GM21515 (cell line): Measurements from ENCODE around the gene FYN.

ENCODE experiments used
- ATAC-seq: cut with Tn5 transposase; IDR thresholded peaks from one replicate; pipeline ENCODE4 v1.9.1; 2021; ENCODE audit not compliant: unreplicated experiment

Gene FYN

DNA sequence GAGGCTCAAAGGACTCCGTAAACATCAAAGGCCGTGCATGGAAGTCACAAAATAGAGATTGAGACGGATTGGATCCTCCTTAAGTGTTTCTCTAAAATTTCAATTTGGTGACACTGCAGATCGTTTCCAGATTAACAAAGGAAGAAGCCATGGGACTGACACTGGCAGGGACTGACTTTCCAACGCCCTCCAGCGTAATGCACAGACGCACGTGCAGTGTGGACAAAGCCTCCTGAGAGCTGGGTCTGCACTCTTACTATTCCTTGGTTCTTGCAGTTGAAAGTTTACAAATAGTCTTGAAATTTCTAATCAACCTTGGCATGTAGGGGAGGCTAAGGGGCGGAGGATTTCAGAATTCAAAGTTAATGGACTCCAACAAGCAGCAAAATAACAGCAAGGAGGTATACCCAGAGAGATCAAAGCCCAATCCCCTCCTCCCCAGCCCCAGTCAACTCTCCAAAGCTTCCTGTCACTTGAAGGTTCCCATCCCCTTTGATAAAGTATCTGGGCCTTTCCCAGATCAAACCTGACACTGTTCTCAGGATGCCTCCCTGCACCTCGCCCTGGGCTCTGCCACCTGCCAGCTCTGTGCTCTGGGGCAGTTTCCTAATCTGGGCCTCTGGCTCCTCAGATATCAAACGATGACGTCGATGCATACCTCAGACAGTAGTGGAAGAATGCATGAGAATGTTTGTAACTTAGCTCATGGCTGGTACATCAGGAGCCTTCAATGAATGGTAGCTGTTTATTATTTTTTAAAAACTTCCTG, 161.1 kb downstream of the FYN start:
- no peak for ATAC-seq

DNA sequence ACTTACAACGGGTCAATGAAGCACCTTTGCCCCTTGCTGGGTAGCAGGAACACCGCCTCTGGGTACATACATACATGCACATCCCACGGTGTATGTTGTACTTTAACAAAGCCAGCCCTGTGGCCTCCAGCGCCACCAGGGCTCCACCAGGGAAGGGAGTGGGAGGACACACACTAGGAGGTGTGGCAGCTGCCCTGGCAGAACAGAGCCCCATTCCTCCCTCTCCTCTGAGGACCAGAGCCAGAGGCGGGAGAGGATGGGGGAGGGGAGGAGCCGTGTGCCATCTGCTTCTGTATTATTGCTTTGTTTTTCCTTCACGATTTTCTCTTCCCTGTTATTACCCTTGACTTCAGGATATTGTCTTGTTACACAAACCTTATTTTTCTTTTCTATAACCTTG, 161.8 kb downstream of the FYN start:
- no peak for ATAC-seq

DNA sequence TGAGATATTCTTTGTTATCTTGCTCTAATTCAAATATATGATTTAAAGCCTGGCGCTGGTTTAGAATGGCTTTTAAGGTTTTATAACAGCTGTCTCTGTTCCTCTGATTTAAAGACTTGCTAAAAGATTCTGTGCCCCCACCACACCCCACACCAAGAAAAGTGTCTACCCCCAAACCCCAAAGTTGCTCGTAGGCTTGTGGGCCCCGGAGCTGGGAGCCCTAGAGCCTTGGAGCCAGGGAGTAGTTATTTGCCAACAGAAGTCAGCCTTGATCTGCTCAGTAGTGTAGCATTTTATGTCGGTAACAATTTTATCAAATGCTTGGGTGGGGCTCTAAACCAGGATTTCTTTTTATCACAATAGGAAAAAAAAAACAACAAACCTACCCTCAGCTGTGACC, 162.3 kb downstream of the FYN start:
- ATAC-seq = no peak

DNA sequence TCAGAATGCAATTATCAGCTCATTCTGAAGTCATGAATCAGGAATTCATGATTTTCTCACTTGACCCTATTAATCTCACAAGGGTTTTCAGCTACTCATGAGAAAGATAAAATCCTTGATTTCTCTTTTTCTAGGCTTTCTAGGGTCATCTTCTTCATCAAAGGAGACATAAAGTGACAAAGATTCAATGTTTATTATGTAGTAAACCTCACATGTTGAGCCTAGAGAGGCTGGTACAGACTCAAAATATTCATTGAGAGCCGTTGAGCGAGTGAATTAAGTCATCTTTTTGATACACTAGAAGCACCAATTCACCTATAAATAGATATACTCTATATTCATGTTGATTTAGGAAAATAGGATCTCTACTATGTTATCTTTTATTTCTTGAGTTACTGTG, 162.8 kb downstream of the FYN start:
- ATAC-seq = no peak

DNA sequence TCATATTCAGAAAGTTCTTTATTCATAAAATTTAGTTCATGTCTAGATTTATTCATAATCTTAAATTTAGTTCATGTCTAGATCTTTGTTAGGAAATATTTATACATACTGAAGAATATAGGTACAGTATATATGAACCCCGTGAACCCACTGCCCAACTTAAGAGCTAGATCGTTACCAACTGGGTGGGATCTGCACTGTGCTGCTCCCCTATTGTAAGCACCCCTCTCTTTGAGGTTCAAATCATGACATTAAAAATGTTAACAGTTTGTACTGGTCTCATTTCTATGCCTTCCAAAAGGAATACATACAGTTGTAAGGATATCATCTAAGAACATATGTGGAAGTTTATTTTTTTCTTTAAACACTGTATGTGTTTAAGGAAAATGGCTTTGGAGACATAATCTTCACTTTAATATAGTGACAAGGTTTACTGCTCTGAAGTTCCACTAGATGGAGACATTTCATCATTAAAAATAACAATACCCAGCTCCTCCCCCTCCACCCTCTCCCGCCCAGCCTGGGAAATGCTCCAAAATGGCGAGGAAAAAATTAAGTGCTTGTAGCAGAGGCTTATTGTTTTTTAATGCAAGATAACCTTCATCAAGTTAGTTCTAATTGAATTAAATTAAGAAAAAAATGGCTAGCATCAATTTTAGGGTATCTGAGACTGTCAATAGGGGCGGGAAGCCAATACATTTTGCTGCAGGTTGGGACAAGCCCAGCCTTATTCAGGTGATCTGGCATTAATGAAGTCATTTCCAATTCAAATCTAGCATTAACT, 163.4 kb downstream of the FYN start:
- ATAC-seq = peak; percentile 96

DNA sequence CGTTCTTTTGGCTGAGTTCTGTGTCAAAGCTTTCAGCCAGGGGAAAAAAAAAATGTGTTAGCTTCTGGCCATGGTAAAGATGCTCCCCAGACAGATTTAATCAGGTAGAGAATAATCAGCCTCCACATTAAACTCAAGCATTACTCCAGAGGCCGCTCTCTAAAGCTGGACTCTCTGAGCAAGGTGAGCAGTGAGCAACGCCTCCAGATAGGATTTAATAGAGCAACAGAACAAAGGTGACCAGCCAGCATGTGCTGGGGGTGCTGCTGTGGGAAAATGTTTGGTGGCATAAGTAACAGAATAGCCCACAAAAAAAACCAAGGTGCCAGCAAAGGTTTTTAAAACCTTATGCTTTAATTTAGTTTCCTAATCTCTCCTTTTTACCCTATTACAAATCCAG, 164.1 kb downstream of the FYN start:
- ATAC-seq = no peak

DNA sequence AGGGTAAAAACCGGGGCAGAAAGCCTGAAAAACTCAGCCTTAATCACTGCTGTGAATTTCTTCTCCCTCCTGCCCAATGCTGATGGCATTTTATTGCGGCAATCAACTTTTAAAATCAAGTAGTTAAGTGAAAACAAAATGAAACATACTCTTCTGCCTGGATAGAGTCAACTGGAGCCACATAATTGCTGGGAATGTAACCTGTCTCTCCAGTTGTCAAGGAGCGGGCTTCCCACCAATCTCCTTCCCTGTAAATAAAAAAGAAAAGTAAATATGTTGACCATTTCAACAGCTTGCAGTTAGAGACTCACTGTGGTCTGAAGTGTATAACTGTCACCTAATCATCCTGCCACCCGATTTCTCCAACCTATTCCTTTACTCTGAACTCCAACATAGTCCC, 165.5 kb downstream of the FYN start:
- no peak for ATAC-seq

DNA sequence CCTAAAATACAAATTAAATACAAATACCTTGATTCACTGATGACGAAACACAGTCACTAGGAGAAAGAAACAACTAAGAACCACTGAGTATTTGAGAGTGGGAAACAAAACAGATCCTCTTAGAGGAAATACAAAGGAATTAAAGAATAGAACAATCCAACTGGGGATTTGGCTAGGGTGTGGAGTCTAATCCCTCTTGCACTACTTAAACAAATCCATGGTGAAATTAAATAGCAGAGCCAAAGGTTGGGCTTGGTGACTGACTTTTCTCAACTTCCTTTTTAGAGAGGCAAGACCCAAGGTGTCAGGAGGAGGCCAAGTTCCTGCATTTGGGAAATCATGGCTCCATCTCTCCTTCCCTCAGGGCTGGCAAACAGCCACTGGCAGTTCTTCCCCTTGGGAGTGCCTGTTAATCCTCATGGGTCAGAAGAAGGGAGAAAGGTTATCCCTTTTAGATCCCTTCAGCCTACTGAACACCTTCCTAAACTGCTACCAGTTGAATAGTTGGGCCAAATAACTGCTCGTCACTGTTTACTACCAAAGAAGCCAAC, 166.3 kb downstream of the FYN start:
- no peak for ATAC-seq

DNA sequence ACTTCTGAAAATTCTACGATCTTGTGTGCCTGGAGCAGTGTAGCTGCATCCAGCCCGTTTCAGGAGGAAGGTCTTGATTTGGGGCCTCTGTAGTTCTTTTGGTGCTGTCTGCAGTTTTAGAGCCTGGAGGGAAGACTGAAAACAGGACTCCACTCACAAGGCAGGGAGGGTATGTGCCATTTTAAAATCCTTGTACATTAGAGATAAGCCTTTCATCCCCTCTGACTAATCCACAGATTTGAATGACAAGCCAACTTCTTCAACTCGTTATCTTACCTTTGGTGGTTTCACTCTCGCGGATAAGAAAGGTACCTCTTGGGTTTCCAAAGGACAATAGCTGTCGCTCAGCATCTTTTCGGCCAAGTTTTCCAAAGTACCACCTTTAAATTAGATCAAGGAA, 169.5 kb downstream of the FYN start:
- no peak for ATAC-seq

DNA sequence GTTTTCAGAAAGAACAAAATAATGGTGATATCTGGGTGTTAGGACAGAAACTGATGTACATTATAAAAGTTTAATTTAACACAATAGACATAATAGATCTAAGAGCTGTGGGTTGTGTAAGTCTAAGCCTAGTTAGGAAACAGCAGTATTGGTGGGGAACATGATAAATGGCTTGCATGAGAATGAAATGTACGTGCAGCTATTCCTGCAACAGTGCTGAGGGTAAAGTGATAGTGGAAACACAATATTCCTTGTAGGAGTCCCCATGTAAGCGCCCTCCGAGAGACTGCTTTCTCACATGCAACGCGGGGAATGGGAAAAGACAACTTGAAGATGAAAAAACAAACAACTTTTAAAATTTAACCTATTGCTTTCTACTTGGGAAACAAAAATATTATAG, 171.0 kb downstream of the FYN start:
- no peak for ATAC-seq

DNA sequence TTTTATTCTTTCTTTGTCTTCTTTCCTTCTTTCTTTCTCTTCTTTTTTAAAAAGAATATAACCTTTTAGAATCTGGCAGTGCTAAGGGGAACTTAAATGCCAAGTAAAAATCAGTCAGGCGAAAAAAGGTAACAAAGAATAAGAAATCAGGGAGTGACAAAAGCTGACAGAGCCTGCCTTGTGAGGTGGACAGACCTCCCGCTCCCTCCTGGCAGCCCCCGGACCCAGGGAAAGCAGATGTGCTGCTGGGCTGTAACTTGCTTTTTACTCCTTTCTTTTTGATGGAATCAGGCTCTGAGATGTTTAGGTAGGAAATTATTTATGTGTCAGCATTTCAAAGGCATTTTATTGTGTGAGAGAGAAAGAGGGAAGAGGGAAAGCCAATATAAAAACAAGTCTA, 172.1 kb downstream of the FYN start:
- ATAC-seq = no peak

DNA sequence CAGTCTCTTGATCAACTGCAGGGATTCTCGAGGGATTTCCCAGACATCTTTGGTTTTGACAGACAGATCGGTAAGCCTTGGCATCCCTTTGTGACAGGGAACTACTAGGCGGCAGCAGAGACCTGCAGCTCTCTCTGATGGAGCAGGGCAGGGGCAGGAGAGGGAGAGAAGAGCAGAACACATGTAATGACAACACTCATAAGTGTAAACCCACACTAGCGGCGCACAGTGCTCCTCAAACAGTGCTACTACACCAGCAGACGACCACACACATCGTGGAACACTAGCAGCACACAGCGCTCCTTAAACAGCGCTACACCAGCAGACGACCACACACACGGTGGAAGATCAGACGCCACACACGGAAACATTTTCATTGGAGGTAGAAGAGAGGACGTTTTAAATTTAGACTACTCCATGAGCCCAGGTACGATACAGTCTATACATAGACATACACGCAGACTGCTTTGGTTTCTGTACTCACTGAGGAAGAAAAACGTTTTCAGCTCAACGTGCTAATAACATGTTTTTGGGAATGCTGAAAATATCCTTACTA, 173.0 kb downstream of the FYN start:
- no peak for ATAC-seq

DNA sequence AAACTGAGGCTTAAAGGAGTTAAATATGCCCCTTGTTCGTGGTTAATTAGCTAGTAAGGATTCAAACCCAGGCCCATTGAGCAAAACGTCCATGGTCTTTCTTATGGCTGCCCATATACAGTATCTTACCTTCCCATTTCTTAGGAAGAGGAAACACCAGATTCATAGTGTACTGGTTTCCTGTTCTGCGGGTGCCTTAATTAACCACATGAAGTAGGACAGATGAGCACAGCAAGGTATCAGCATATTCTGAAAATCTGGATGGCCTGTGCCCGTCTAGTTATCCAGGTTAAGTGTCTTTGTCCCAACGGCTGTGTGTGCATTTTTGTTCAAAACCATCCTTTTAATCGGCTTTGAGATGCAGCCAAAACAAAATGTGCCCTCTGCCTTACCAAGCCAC, 174.1 kb downstream of the FYN start:
- ATAC-seq = no peak

DNA sequence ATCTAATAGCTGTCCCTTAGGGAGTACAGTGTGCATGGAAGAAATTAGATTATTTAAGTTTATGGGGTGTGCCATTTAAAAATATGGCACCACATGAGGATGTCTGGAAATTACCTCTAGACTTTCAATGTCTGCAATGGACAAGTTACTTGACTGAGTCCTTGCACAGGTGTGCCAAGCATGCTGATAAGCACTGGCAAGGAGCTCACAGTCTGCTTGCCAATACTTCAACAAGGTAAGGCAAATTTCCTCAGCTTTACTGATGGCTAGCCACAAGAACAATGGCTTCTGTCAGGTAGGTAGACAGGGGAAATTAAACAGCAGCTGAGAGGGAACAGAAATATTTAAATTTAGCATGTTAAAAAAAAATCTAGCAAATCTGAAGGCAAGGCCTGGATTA, 176.4 kb downstream of the FYN start:
- no peak for ATAC-seq

DNA sequence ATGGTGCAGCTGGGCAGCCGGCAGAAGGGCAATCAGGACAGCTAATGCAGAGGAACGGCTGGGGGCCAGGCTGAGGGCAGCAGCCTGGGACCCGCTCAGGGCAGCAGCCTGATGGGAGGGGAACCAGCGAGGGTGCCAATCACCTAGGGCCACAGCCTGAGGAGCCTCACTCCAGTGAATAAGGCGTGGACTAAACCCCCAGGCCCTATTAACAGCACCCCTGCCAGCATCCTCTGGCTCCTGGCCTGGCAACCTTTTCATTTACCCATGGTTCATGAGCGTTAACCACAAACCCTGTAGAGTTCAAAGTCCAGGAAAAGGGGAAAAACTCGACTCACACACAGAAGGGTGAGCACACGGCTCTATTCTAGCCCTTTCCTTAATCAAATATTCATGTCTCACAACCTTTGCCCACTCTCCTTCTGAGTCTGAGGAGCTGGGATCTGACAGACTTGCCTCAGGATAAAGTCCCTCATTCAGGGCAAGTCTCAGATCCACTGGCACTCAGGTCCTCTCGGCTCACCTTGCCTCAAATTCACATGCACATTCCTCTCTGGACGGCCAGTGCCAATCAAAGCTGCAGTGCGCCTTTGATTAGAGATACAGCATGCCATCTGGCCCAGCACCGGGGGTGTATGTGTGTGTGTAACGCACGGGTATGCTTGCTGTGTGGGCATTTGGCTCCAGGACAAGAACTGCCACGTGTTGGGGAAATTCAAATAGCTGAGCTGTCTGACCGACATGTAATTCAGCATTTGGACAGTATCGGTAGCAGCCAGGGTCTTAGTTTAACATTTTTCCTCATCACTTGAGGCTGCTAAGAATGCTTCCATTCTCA, 180.7 kb downstream of the FYN start:
- no peak for ATAC-seq

DNA sequence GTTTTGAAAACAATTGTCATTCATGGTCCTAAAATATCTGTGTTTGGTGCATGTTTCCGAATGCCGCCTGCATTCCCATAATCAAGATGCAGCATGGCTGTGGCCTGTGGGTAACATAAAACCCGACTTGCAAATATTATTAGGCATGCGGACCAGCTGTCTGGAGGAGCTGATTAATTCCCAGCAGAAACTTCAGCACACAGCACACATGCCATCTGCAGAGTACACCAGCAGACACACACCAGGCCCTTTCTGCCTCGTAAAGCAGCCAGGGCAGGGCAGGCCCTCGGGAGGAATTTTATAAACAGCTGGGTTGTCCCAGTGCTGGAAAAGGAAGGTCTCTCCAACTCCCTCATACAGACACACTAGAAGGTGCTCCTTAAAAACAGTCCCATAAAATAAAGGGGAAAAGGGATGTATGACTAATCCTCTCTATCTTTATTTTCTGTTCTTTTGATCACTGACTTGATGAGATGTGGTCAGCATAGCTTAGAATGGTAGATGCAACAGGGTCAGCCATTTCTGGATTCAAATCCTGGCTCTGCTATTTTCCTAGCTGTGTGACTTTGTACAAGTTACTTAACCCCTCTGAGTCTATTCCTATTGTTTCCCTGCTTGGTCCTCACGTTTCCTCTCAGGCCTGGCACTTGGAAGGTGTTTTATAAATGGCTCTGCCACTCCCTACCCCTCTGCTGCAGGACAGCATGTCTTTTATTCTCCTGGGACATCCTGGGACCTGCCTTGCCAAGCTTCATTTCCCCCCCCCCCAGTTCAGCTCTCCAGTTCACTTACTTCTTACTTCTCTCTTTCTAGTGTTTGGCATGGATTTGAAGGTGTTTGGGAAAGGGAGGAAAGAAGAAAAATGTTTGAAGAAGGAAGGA, 181.7 kb downstream of the FYN start:
- no peak for ATAC-seq

DNA sequence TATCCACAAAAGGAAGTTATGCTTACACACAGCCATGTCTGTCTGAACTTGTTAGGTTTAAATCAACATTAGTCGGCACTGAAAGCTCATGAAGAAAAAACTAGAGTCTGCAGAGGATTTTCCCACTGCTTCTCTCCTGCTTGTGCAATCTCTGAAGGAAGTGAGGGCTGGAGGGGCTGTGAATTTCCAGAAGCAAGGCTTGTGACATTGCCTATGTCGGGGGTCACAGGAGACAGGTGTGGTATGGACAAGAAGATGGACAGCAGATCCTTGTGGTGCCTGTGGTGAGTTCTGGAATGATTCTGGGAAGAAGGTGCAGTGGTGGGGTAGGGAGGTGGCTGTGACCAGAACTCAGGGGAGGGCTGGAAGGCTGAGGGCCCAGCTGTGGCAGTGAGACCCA, 183.3 kb downstream of the FYN start:
- ATAC-seq = no peak

DNA sequence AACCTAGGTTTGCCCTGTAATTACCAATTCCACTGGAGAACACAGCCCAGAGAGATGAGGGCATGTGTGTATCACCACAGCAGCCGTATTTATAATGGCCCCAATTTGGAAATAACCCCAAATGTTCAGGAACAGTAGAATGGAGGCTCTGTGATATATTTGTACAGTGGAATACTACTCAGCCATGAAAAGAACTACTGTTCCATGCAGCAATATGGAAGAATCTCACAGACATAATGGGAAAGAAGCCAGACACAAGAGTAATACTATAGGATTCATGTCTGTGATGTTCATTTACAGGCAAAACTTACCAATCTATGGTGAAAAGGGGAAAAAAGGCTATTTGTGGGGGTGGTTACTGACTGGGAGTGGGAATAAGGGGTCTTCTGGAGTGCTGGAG, 183.8 kb downstream of the FYN start:
- ATAC-seq = no peak

DNA sequence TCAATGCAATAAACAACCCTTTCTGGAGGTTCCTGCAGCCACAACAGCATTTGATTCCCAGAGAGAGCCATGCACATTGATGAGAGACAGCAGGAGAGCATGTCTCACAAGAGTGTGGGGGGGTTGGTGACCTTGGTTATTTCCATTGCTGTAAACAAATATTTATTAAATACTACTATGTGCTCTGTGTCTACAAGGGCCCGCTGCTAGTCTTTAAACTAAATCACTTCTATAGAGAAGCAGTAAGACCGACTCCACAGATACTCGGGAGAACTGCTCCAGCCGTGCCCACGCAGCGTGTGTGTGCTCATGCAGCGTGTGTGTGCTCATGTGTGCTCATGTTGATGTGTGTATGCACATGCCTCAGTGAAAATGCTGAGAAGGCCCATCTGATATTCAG, 184.9 kb downstream of the FYN start:
- ATAC-seq = no peak

DNA sequence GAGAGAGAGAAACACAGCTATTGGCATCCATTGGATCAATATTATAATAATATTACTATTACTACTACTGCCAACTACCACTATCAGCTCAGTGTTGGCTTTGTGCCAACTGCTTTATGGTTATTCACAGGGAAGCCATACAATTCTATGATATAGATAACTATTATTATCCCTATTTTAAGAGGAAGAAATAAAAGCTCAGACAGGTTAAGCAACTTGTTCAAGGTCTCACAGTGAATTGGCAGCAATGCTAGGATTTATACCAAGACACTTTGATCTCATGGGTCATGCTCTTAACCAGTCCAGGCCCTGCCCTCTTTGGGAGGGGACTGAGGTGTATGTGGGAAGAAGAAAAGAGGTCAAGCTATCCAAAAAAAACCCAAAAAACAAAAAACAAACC, 185.6 kb downstream of the FYN start:
- ATAC-seq = no peak
